HCT116 (cell line): ENCODE results near the gene TOP1. TPM values are rescaled to one million over a fixed set of nuclear protein-coding genes. Genes with fewer than 3 reads are reported as not detected.

Experiments
- ATAC-seq: fragments of 200-7000 bp; cut with Tn5 transposase; 2 replicates; pipeline ENCODE4 v1.9.1; 2020; ENCODE audit warnings: mild to moderate bottlenecking, moderate library complexity
- BruUV-seq: library from RNA; stranded (reverse); fragments of 400-500 nt; replicated peaks from 2 replicates; lab custom pipeline; 2021; lab: Mats Ljungman, UMichigan
- CTCF ChIA-PET: fragments of 300-600 bp; sonication (Branson Sonifier 250); formaldehyde crosslinking; loops from one replicate; lab custom pipeline; 2021; ENCODE audit warnings: antibody characterized with exemption; lab: Charles Lee
- POLR2A ChIA-PET: fragments of 300-600, 350-600 bp; sonication (Branson Sonifier 250); formaldehyde crosslinking; loops from one replicate; lab custom pipeline; 2021; ENCODE audit warnings: antibody characterized with exemption; lab: Charles Lee
- RAD21 ChIA-PET, 2 experiments: fragments of 300-600 bp; sonication (Branson Sonifier 250); formaldehyde crosslinking; loops; one replicate each; lab custom pipeline; 2023; ENCODE audit warnings: low total read pairs in 2 of 2; ENCODE audit not compliant: uncharacterized antibody in 2 of 2, unreplicated experiment in 2 of 2, low non-redundant PET in 1 of 2; lab: Charles Lee
- DNase-seq: peaks from one replicate; pipeline ENCODE4 v3.0.0-alpha.2; 2010; ENCODE audit warnings: low read depth, low spot score
- H2AFZ ChIP-seq: fragments of 200-600 bp; shearing (Covaris generic), sonication (generic); 2 replicates; pipeline ENCODE4 v1.6.1; 2017; ENCODE audit warnings: low read depth, mixed run types, mixed read lengths, antibody characterized with exemption, low read length; ENCODE audit not compliant: poor library complexity, severe bottlenecking
- H3K27ac ChIP-seq: 2 replicates; pipeline ENCODE4 v1.5.1; 2012; ENCODE audit warnings: low read depth, low read length
- H3K27me3 ChIP-seq: fragments of 200-600 bp; sonication (generic); 2 replicates; pipeline ENCODE4 v1.6.1; 2016; ENCODE audit warnings: mixed run types, low read length, mixed read lengths; ENCODE audit not compliant: insufficient read depth
- H3K36me3 ChIP-seq, 2 experiments: fragments of 200-500 bp in 1 of 2; fragments of 200-600 bp in 1 of 2; sonication (Bioruptor generic) in 1 of 2; sonication (generic) in 1 of 2; 2 replicates each; pipeline versions ENCODE4 v1.5.1 to v1.6.1; 2014 to 2016; ENCODE audit warnings: low read length in 2 of 2, inconsistent platforms in 1 of 2, mixed read lengths in 1 of 2, mixed run types in 1 of 2; ENCODE audit not compliant: insufficient read depth in 2 of 2, control insufficient read depth in 1 of 2
- H3K4me1 ChIP-seq, 2 experiments: fragments of 200-600 bp in 1 of 2; sonication (generic) in 1 of 2; 2 replicates each; pipeline versions ENCODE4 v1.5.1 to v1.6.1; 2012 to 2017; ENCODE audit warnings: low read length in 2 of 2, inconsistent platforms in 1 of 2, mild to moderate bottlenecking in 1 of 2, mixed read lengths in 1 of 2, mixed run types in 1 of 2, moderate library complexity in 1 of 2; ENCODE audit not compliant: insufficient read depth in 2 of 2, control insufficient read depth in 1 of 2
- H3K4me2 ChIP-seq: fragments of 200-600 bp; sonication (generic); 2 replicates; pipeline ENCODE4 v1.6.1; 2017; ENCODE audit warnings: mixed run types, low read length, mixed read lengths
- H3K4me3 ChIP-seq, 2 experiments: fragments of 200-600 bp in 1 of 2; sonication (generic) in 1 of 2; replicated peaks in 1 of 2; 2 replicates each; pipeline ENCODE4 v1.5.1; 2011 to 2016; ENCODE audit warnings: low read length in 2 of 2, control low read depth in 1 of 2, low read depth in 1 of 2, mild to moderate bottlenecking in 1 of 2, mixed read lengths in 1 of 2, mixed run types in 1 of 2
- H3K79me2 ChIP-seq: fragments of 200-600 bp; sonication (generic); 2 replicates; pipeline ENCODE4 v1.6.1; 2017; ENCODE audit warnings: mild to moderate bottlenecking, mixed run types, low read length, moderate library complexity, mixed read lengths; ENCODE audit not compliant: insufficient read depth
- H3K9ac ChIP-seq: fragments of 200-600 bp; sonication (generic); 2 replicates; pipeline ENCODE4 v1.6.1; 2016; ENCODE audit warnings: low read length, mixed read lengths
- H3K9me2 ChIP-seq: fragments of 200-600 bp; sonication (generic), shearing (Covaris generic); 2 replicates; pipeline ENCODE4 v1.6.1; 2017; ENCODE audit warnings: mixed run types, mild to moderate bottlenecking, moderate library complexity; ENCODE audit not compliant: insufficient read depth
- H3K9me3 ChIP-seq, 2 experiments: fragments of 200-500 bp in 1 of 2; fragments of 200-600 bp in 1 of 2; sonication (Bioruptor generic) in 1 of 2; sonication (generic) in 1 of 2; 2 replicates each; pipeline ENCODE4 v1.6.1; 2014 to 2017; ENCODE audit warnings: low read length in 2 of 2, mixed read lengths in 2 of 2, inconsistent platforms in 1 of 2, low read depth in 1 of 2, mild to moderate bottlenecking in 1 of 2, mixed run types in 1 of 2, moderate library complexity in 1 of 2; ENCODE audit not compliant: control insufficient read depth in 1 of 2, insufficient read depth in 1 of 2
- H4K20me1 ChIP-seq: fragments of 200-600 bp; sonication (generic), shearing (Covaris generic); 2 replicates; pipeline ENCODE4 v1.6.1; 2017; ENCODE audit warnings: mixed run types, mild to moderate bottlenecking, moderate library complexity; ENCODE audit not compliant: insufficient read depth
- CEBPB ChIP-seq: IDR thresholded peaks from 2 replicates; pipeline ENCODE4 v1.6.1; 2012; ENCODE audit warnings: low read depth
- EGR1 ChIP-seq: IDR thresholded peaks from 2 replicates; pipeline ENCODE4 v1.6.1; 2012; ENCODE audit warnings: low read depth
- JUND ChIP-seq: IDR thresholded peaks from 2 replicates; pipeline ENCODE4 v1.6.1; 2012
- MAX ChIP-seq: IDR thresholded peaks from 2 replicates; pipeline ENCODE4 v1.6.1; 2012
- YY1 ChIP-seq: IDR thresholded peaks from 2 replicates; pipeline ENCODE4 v1.6.1; 2011; ENCODE audit warnings: low read length, low read depth, moderate library complexity, mild to moderate bottlenecking; ENCODE audit not compliant: insufficient replicate concordance; ENCODE audit errors: extremely low read depth
- ZFX ChIP-seq: fragments of 450-650 bp; IDR thresholded peaks from 2 replicates; pipeline ENCODE4 v1.6.1; 2017
- intact Hi-C: fragments of 100-400 bp; cut with micrococcal nuclease; formaldehyde crosslinking; loops from 2 replicates; pipeline ENCODE4 v1.10.0; 2022
- total RNA-seq: library from RNA; stranded (reverse); gene quantifications from one replicate; pipeline ENCODE4 v1.2.1, GENCODE V29; 2021; ENCODE audit not compliant: unreplicated experiment

Gene TOP1
- total RNA-seq, 1 experiment from 2014 or later = 190 TPM

- intact Hi-C loops = no loop called here
- H3K4me1 ChIP-seq = peaks cover 9 to 20% of the 10 kb centered on the region in 2 experiments; a peak in 3 of 4 replicates
- POLR2A ChIA-PET = no interaction called here
- CTCF ChIA-PET = interaction anchor here (0.7 kb wide), 1 partner anchor 132 kb away, joined by 3 read pairs; no protein-coding TSS in a partner anchor
- ATAC-seq = peak; percentile 21; the same call in 1 of the 2 replicates
- no peak overlapping the region for H2AFZ ChIP-seq
- peak overlapping the region; percentile 97 for H3K4me2 ChIP-seq
- RAD21 ChIA-PET = interaction anchor here in 1 of 2 experiments (0.7 kb wide), 1 partner anchor 142 kb away, joined by 3 read pairs; no protein-coding TSS in a partner anchor
- TF ChIP-seq JUND (no peak), ZFX (peak; percentile 42), CEBPB (no peak), MAX (0 out of 2 replicates have a peak, but pooled peaks have one; percentile 13)
- DNase-seq = no peak
- no peaks in the 10 kb centered on the region for H3K9me3 ChIP-seq
- peak overlapping the region; percentile 85; the same call in 1 of the 2 replicates for H3K27ac ChIP-seq
- H3K27me3 ChIP-seq = no peaks in the 10 kb centered on the region
- peak overlapping the region; percentile 84 for H3K9ac ChIP-seq
- no peaks in the 10 kb centered on the region for H3K9me2 ChIP-seq
- peaks cover 0 to 5% of the 10 kb centered on the region in 2 experiments; a peak in 1 of 4 replicates for H3K36me3 ChIP-seq
- no TSS peak for BruUV-seq
- no peaks in the 10 kb centered on the region for H4K20me1 ChIP-seq
- H3K4me3 ChIP-seq = peak overlapping the region; percentile 57 to 79
- peaks cover 41% of the 10 kb centered on the region; the same call in 1 of the 2 replicates for H3K79me2 ChIP-seq
Observed at GRCh38 chr20:41137614-41138474, 109.2 kb downstream of the TOP1 start.

GRCh38 chr20:41138475-41139226 is 110.0 kb downstream of the TOP1 start:
- no peaks in the 10 kb centered on the region for H3K9me2 ChIP-seq
- ATAC-seq (no peak), DNase-seq (no peak)
- TSS peak; percentile 33 for BruUV-seq
- peak overlapping the region; percentile 97 for H3K4me2 ChIP-seq
- CTCF ChIA-PET = interaction anchor here (0.7 kb wide), 1 partner anchor 132 kb away, joined by 3 read pairs; no protein-coding TSS in a partner anchor
- TF ChIP-seq EGR1 = no peak
- no peak for TF ChIP-seq YY1
- TF ChIP-seq CEBPB = no peak
- peak overlapping the region; percentile 57 to 79 for H3K4me3 ChIP-seq
- POLR2A ChIA-PET = no interaction called here
- H3K9me3 ChIP-seq = no peaks in the 10 kb centered on the region
- intact Hi-C loops = no loop called here
- peaks cover 0 to 5% of the 10 kb centered on the region in 2 experiments; a peak in 1 of 4 replicates for H3K36me3 ChIP-seq
- peak overlapping the region; percentile 84 for H3K9ac ChIP-seq
- no peaks in the 10 kb centered on the region for H3K27me3 ChIP-seq
- RAD21 ChIA-PET = interaction anchor here in 1 of 2 experiments (0.7 kb wide), 1 partner anchor 141 kb away, joined by 3 read pairs; no protein-coding TSS in a partner anchor
- peaks cover 49% of the 10 kb centered on the region for H3K79me2 ChIP-seq
- peak overlapping the region; percentile 85; the same call in 1 of the 2 replicates for H3K27ac ChIP-seq
- no peak overlapping the region for H2AFZ ChIP-seq
- H4K20me1 ChIP-seq = no peaks in the 10 kb centered on the region
- H3K4me1 ChIP-seq = peaks cover 9 to 20% of the 10 kb centered on the region in 2 experiments; a peak in 3 of 4 replicates
